Activated naive CD4-positive, alpha-beta T cell treated with anti-CD3 and anti-CD28 coated beads, Interleukin-2, amount 50 U/mL, for 16 hours (primary cell): ENCODE results near the gene VPS8.
"Not testable (repeated sequence)": the region's sequence is repeated elsewhere in the genome, so short reads cannot be mapped to it uniquely, and the experiment has no call there.

Source experiments
- DNase-seq: peaks from one replicate; pipeline ENCODE4 v3.0.0-alpha.2; 2020

VPS8 gene

GRCh38 chr3:184932777-184933176 lies 120.8 kb downstream of the VPS8 start:
- DNase-seq, result no peak

DNA sequence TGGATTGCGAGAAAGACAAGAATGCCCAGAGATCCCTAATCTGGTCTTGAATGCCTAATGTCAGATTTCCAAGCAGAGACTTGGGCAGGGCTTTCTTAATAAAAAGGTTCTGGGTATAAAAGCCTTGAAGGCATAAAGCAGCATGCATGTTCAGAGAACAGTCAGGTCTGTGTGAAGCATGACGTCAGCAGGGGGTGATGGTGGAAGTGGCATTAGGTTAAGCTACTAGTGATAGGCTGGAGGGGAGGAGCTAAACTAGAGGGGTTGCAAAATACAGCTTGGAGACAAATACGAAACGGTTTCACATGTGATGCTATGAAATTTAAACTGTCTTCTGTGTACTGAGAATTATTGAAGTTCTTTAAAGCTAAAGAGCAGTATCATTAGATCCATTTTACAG lies 125.6 kb downstream of the VPS8 start:
- no peak for DNase-seq

- DNase-seq, result no peak
Observed at GRCh38 chr3:184941408-184941807, 129.4 kb downstream of the VPS8 start.

DNA sequence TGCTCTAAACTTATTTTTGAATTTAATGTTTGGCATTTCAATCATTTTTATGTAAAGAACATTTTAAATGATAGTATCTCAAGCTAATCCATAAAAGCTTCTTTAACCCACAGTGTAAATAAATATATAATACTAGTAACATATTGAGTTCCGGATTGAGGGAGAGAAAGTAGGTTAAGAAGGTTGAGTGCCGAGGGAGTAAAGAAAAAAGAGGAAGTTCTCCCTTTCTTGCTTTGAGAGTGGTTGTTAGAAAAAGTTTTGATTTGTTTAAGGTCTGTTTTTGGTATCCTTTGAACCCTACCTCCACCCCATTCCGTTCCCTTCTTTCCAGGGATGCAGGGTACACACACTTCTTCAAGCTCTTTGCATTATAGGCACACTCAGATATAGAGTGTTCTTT lies 130.8 kb downstream of the VPS8 start:
- DNase-seq, result no peak

DNA sequence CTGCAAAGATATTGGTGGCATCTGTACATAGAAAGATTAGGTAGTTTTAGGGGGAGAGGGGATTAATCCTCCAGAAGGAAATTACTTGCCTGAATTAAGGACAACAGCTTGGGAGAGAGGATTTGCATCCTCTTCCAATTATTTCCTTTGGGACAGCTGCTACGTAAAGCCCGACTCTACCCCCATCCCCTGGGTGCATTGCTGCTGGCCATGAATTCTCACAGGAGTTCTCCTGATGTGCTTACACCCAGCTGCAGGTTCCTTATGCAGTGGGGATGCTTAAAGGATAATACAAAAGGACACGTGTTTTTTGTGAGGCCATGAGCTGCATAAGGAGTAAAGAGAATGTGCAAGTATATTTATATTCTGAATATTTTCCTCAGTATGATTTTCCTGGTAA lies 132.3 kb downstream of the VPS8 start:
- DNase-seq, result no peak

- DNase-seq, result no peak
Observed at GRCh38 chr3:184945886-184946625, 134.1 kb downstream of the VPS8 start.

DNA sequence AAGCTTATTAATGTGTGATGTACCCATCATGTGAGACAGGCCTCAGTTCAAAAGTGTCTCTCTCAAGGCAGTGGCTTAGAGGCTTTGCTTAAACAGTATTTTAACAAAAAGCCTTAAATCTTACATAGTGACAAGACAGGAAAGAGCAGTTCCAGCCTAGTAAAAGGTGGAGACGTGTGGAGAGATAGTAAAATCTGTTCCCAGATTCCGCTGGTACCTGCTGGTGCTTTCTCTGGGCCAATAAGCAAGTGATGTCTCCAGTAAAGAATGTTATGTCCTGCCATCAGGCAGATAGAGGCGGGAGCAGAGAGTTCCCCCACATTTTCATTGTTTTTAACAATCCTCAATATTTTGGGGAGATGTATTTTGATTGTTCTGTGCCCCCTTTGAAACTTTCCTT lies 135.0 kb downstream of the VPS8 start:
- DNase-seq, result no peak

GRCh38 chr3:184949251-184949965 lies 137.4 kb downstream of the VPS8 start:
- no peak for DNase-seq

DNA sequence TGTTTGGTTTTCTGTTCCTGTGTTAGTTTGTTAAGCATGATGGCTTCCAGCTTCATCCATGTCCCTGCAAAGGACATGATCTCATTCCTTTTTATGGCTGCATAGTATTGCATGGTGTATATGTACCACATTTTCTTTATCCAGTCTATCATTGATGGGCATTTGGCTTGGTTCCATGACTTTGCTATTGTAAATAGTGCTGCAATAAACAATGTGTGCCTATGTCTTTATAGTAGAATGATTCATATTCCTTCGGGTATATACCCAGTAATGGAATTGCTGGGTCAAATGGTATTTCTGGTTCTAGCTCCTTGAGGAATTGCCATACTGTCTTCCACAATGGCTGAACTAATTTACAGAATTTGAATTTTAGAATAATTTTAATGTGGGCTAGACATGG lies 138.8 kb downstream of the VPS8 start:
- not testable (repeated sequence) for DNase-seq

- DNase-seq, result no peak
Observed at GRCh38 chr3:184952671-184953070, 140.7 kb downstream of the VPS8 start.

GRCh38 chr3:184953401-184953800 lies 141.4 kb downstream of the VPS8 start:
- no peak for DNase-seq

- DNase-seq, result no peak
Observed at GRCh38 chr3:184954251-184954650, 142.3 kb downstream of the VPS8 start.

- DNase-seq, result not testable (repeated sequence)
Observed at GRCh38 chr3:184954851-184955250, 142.9 kb downstream of the VPS8 start.

GRCh38 chr3:184965639-184966430 lies 153.9 kb downstream of the VPS8 start:
- no peak for DNase-seq

GRCh38 chr3:184968115-184968514 lies 156.1 kb downstream of the VPS8 start:
- no peak for DNase-seq

GRCh38 chr3:184970186-184970585 lies 158.2 kb downstream of the VPS8 start:
- DNase-seq, result no peak

- no peak for DNase-seq
Observed at GRCh38 chr3:184977796-184978195, 165.8 kb downstream of the VPS8 start.

- DNase-seq, result no peak
Observed at GRCh38 chr3:184981071-184981470, 169.1 kb downstream of the VPS8 start.

DNA sequence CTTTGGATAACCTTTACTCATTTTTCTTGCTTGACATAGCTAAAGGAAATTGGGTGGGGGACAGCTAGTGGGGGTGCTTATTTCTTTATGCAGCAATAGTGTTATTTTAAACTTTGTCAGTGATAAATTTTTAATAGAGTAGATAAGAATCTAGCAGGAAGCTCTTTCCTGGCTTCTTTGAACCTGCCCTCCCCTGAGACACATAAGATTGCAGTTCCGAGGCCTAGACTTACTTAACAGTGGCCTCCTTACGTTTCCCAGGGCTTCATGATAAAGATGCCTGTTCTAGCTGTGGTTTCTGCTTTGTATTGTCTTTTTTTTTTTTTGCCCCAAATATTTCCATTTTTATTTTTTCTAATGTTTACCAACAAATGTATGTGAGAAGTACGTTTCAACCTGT lies 170.1 kb downstream of the VPS8 start:
- DNase-seq, result no peak

GRCh38 chr3:184985586-184985985 lies 173.6 kb downstream of the VPS8 start:
- no peak for DNase-seq

DNA sequence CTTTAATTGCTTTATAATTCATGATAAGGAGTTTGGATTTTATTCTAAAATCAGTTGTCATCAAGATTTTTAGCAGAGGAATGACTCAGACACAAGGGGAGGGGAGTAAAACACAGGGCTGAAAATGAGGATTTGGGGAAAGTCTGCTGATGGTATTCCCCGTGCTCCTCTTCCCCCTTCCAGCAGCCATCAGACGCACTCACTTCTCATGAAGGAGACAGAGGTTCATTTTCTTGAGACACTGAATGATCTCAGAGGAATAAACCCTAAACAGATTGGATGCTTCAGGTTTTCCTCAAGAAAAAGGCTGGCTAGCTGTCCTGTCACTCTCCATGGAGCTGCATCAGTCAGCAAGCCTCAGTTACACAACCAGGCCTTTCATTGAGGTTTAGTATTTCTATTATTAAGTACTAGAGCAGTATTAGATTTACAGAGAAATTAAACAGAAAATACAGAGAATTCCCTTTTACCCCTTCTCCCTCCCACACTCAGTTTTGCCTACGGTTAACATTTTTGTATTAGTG lies 174.5 kb downstream of the VPS8 start:
- DNase-seq, result no peak

DNA sequence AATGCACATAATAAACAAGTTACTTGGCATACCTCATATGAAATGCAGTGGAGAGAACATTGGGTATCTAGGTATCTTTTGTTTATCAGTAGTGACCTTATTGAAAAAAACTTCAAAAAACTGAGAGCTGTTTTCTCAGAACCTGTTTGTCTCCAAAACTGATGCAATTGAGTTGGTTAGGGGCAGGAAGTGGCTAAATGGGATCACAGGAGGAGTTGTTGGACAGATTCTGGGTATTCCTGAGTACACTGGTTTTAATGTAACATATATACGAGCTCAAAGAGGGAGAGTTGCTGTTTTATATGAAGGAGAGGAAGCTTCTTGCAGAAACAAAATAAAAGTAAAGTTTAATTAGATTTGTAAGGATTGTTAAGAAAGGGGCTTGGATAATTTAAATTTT lies 181.4 kb downstream of the VPS8 start:
- DNase-seq, result no peak

DNA sequence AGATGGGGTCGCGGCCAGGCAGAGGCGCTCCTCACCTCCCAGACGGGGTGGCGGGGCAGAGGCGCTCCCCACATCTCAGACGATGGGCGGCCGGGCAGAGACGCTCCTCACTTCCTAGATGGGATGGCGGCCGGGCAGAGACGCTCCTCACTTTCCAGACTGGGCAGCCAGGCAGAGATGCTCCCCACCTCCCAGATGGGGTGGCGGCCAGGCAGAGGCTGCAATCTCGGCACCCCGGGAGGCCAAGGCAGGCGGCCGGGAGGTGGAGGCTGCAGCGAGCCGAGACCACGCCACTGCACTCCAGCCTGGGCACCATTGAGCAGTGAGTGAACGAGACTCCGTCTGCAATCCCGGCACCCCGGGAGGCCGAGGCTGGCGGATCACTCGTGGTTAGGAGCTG lies 191.9 kb downstream of the VPS8 start:
- DNase-seq, result not testable (repeated sequence)

DNA sequence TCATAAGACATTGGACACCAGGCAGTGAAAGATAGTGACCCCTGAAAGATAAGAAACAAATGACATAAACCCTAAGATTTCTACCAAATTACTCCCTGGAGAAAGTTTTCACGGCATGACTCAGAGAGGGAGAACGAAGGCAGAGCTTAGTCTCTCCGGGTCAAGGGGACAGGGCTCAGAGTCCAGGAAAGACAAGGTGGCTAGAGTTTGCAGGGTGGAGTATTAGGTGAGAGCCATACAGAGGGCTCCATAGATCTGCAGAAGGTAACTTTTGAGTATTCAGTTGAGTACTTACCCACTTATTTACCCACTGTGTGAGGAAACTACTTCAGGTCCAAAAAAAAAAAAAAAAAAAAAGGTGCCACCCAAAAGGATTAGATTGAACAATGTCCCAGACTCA lies 197.7 kb downstream of the VPS8 start:
- DNase-seq, result no peak
